H1 (cell line): ENCODE results near the gene PMFBP1.

Source experiments
- CEBPB ChIP-seq: IDR thresholded peaks from 2 replicates; pipeline ENCODE4 v1.6.1; 2012; ENCODE audit warnings: low read depth, low read length
- CHD1 ChIP-seq: IDR thresholded peaks from 2 replicates; pipeline ENCODE4 v1.6.1; 2012; ENCODE audit warnings: low read depth, low read length, improper control_type of control experiment
- CTCF ChIP-seq, 3 experiments: IDR thresholded peaks; 1 replicate in 2 of 3; 2 replicates in 1 of 3; pipeline versions ENCODE4 v1.5.1 to v1.6.1; 2011; ENCODE audit warnings: low read length in 3 of 3, mild to moderate bottlenecking in 3 of 3, inconsistent platforms in 2 of 3, low read depth in 1 of 3, moderate library complexity in 1 of 3; ENCODE audit not compliant: insufficient read depth in 1 of 3; ENCODE audit errors: control extremely low read depth in 1 of 3
- EP300 ChIP-seq, 2 experiments: IDR thresholded peaks; 1 replicate in 1 of 2; 2 replicates in 1 of 2; pipeline ENCODE4 v1.6.1; 2011 to 2012; ENCODE audit warnings: low read depth in 2 of 2, low read length in 2 of 2, mild to moderate bottlenecking in 2 of 2, borderline replicate concordance in 1 of 2, inconsistent platforms in 1 of 2, moderate library complexity in 1 of 2
- HDAC2 ChIP-seq, 2 experiments: fragments of 300-600 bp in 1 of 2; sonication (generic) in 1 of 2; IDR thresholded peaks; 2 replicates each; pipeline ENCODE4 v1.6.1; 2011 to 2012; ENCODE audit warnings: low read depth in 2 of 2, low read length in 2 of 2, mild to moderate bottlenecking in 2 of 2, moderate library complexity in 2 of 2, borderline replicate concordance in 1 of 2, inconsistent platforms in 1 of 2
- PHF8 ChIP-seq: fragments of 200-600 bp; sonication (generic); conservative IDR thresholded peaks from 2 replicates; pipeline ENCODE4 v1.7.1; 2012; ENCODE audit warnings: low read depth, mild to moderate bottlenecking, inconsistent platforms, low read length, moderate library complexity
- POLR2AphosphoS5 ChIP-seq: IDR thresholded peaks from 2 replicates; pipeline ENCODE4 v1.6.1; 2011; ENCODE audit warnings: low read depth, low read length

DNA sequence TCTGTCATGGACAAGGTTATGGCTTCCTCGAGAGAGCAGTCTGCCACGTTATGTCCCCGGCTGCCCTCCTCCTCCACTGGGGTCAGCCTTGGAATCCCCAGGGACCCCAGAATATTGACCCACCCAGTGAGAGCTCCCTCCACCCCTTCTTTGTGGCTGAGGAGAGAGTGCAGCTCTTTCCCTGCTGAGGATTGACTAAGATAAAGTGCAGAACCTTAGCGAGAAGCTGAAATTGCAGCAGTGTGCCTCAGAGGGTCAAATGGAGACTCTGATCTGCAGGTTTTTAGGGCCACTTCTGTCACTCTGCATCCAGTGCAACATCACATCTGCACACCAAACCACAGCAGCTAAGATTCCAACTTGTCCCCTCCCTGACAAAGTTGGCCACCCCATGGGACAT lies 25.6 kb upstream of the PMFBP1 start:
- no peak for TF ChIP-seq PHF8
- TF ChIP-seq CTCF (IDR thresholded peaks at IDR 0.05; ENCODE audit: control extremely low read depth in 1 of 3, insufficient read depth in 1 of 3, low read depth in 1 of 3, low read length in 3 of 3): no peak
- TF ChIP-seq HDAC2 (IDR thresholded peaks at IDR 0.05; ENCODE audit: borderline replicate concordance in 1 of 2, low read depth in 2 of 2, low read length in 2 of 2): no peak
- TF ChIP-seq CHD1: no peak
- TF ChIP-seq EP300 (IDR thresholded peaks at IDR 0.05; ENCODE audit: borderline replicate concordance in 1 of 2, low read depth in 2 of 2, low read length in 2 of 2): no peak
- TF ChIP-seq CEBPB: no peak
- no peak for TF ChIP-seq POLR2AphosphoS5
